Liver (tissue), 9 donors: ENCODE results near the gene C12orf57. TPM values are rescaled to one million over a fixed set of nuclear protein-coding genes. Genes with fewer than 3 reads are reported as not detected.

Source experiments
- DNase-seq: peaks from one replicate; pipeline ENCODE4 v3.0.0-alpha.2; 2017; ENCODE audit warnings: low spot score
- H3K27ac ChIP-seq, 2 donors: one replicate each; pipeline ENCODE4 v1.7.0; 2013; ENCODE audit warnings: inconsistent platforms in 2 of 2, low read length in 2 of 2, control low read depth in 1 of 2, low read depth in 1 of 2, mild to moderate bottlenecking in 1 of 2
- H3K27me3 ChIP-seq, 4 donors: one replicate each; pipeline versions ENCODE4 v1.6.1 to v1.7.0; 2013; ENCODE audit warnings: low read length in 3 of 4, inconsistent platforms in 1 of 4, mild to moderate bottlenecking in 1 of 4, moderate library complexity in 1 of 4; ENCODE audit not compliant: control insufficient read depth in 4 of 4, insufficient read depth in 4 of 4
- H3K36me3 ChIP-seq, 4 donors: one replicate each; pipeline versions ENCODE4 v1.6.1 to v1.7.0; 2013; ENCODE audit warnings: low read length in 3 of 4, mild to moderate bottlenecking in 3 of 4, low read depth in 1 of 4, moderate library complexity in 1 of 4; ENCODE audit not compliant: control insufficient read depth in 4 of 4, insufficient read depth in 3 of 4
- H3K4me1 ChIP-seq, 4 donors: one replicate each; pipeline versions ENCODE4 v1.6.1 to v1.7.0; 2013; ENCODE audit warnings: low read length in 3 of 4, mild to moderate bottlenecking in 3 of 4, moderate library complexity in 1 of 4; ENCODE audit not compliant: control insufficient read depth in 4 of 4, insufficient read depth in 4 of 4
- H3K4me3 ChIP-seq, 3 donors: one replicate each; pipeline versions ENCODE4 v1.6.1 to v1.7.0; 2013; ENCODE audit warnings: low read length in 3 of 3, control low read depth in 1 of 3, low read depth in 1 of 3, mild to moderate bottlenecking in 1 of 3
- H3K9ac ChIP-seq, 2 donors: one replicate each; pipeline ENCODE4 v1.7.0; 2013; ENCODE audit warnings: low read length in 2 of 2, mild to moderate bottlenecking in 2 of 2, moderate library complexity in 2 of 2, control low read depth in 1 of 2, low read depth in 1 of 2
- H3K9me3 ChIP-seq, 4 donors: one replicate each; pipeline versions ENCODE4 v1.6.1 to v1.7.0; 2013; ENCODE audit warnings: low read length in 3 of 4; ENCODE audit not compliant: control insufficient read depth in 4 of 4
- ATF3 ChIP-seq: IDR thresholded peaks from 2 replicates; pipeline ENCODE4 v1.6.1; 2016; ENCODE audit warnings: antibody characterized with exemption
- CTCF ChIP-seq: fragments of 150-350 bp; IDR thresholded peaks from 2 replicates; pipeline ENCODE4 v1.5.1; 2017; ENCODE audit warnings: improper control_type of control experiment, low read depth, low read length; ENCODE audit not compliant: missing input control
- EGR1 ChIP-seq, 2 donors: IDR thresholded peaks; 2 replicates each; pipeline ENCODE4 v1.6.1; 2016 to 2018; ENCODE audit warnings: antibody characterized with exemption in 2 of 2, low read depth in 2 of 2
- FOXA1 ChIP-seq: IDR thresholded peaks from 2 replicates; pipeline ENCODE4 v1.6.1; 2016; ENCODE audit warnings: antibody characterized with exemption
- FOXA2 ChIP-seq: IDR thresholded peaks from 2 replicates; pipeline ENCODE4 v1.6.1; 2016; ENCODE audit warnings: antibody characterized with exemption
- GABPA ChIP-seq, 2 donors: IDR thresholded peaks in 1 of 2; conservative IDR thresholded peaks in 1 of 2; 2 replicates each; pipeline ENCODE4 v1.6.1; 2016; ENCODE audit warnings: antibody characterized with exemption in 2 of 2, mild to moderate bottlenecking in 1 of 2, moderate library complexity in 1 of 2
- HNF4A ChIP-seq, 2 donors: conservative IDR thresholded peaks; 2 replicates each; pipeline ENCODE4 v1.6.1; 2016; ENCODE audit warnings: antibody characterized with exemption in 2 of 2, mild to moderate bottlenecking in 2 of 2
- HNF4G ChIP-seq: IDR thresholded peaks from 2 replicates; pipeline ENCODE4 v1.6.1; 2016; ENCODE audit warnings: antibody characterized with exemption
- JUND ChIP-seq, 2 donors: IDR thresholded peaks; 2 replicates each; pipeline ENCODE4 v1.6.1; 2016; ENCODE audit warnings: antibody characterized with exemption in 2 of 2
- MAX ChIP-seq: IDR thresholded peaks from 2 replicates; pipeline ENCODE4 v1.6.1; 2016; ENCODE audit warnings: antibody characterized with exemption
- NR2F2 ChIP-seq: IDR thresholded peaks from 2 replicates; pipeline ENCODE4 v1.6.1; 2016; ENCODE audit warnings: antibody characterized with exemption
- RAD21 ChIP-seq, 2 donors: IDR thresholded peaks; 2 replicates each; pipeline ENCODE4 v1.6.1; 2016; ENCODE audit warnings: antibody characterized with exemption in 2 of 2, mild to moderate bottlenecking in 2 of 2
- REST ChIP-seq: IDR thresholded peaks from 2 replicates; pipeline ENCODE4 v1.6.1; 2016; ENCODE audit warnings: antibody characterized with exemption, mild to moderate bottlenecking
- RXRA ChIP-seq, 2 donors: IDR thresholded peaks; 2 replicates each; pipeline ENCODE4 v1.6.1; 2017 to 2018; ENCODE audit warnings: antibody characterized with exemption in 2 of 2, mild to moderate bottlenecking in 1 of 2
- SP1 ChIP-seq: IDR thresholded peaks from 2 replicates; pipeline ENCODE4 v1.6.1; 2018; ENCODE audit warnings: antibody characterized with exemption, mild to moderate bottlenecking
- TAF1 ChIP-seq: conservative IDR thresholded peaks from 2 replicates; pipeline ENCODE4 v1.6.1; 2016; ENCODE audit warnings: antibody characterized with exemption, mild to moderate bottlenecking
- YY1 ChIP-seq: IDR thresholded peaks from 2 replicates; pipeline ENCODE4 v1.6.1; 2016; ENCODE audit warnings: antibody characterized with exemption, mild to moderate bottlenecking
- ZBTB33 ChIP-seq: IDR thresholded peaks from 2 replicates; pipeline ENCODE4 v1.6.1; 2016; ENCODE audit warnings: antibody characterized with exemption
- whole genome bisulfite sequencing: extraction: QIAGEN DNeasy Blood & Tissue Kit; methylation state at CpG from one replicate; pipeline ENCODE4 v1.1.7; 2013; 5-methylcytosine and 5-hydroxymethylcytosine counted together
- polyA plus RNA-seq, 2 donors: library from polyadenylated mRNA; stranded (reverse) in 1 of 2; unstranded in 1 of 2; fragments of 200-250 nt in 1 of 2; fragments of >200 nt in 1 of 2; fragmentation: Nextera tagmentation in 1 of 2; extraction: Ambion mirVana in 1 of 2; gene quantifications; one replicate each; pipeline versions ENCODE4 v1.2.1 to v1.2.3, GENCODE V29; 2013 to 2015
- total RNA-seq, 2 donors: library from RNA; depleted of rRNA; stranded (reverse); fragments of >200 nt; gene quantifications; one replicate each; pipeline ENCODE4 v1.2.3, GENCODE V29; 2014
- donor health status: healthy.
- donor health status: healthy.
- donor health status: healthy.
- donor health status: healthy.
- donor health status: healthy.

Gene C12orf57
- total and polyA plus RNA-seq, 4 donors: 49.2 to 193 (median 65.7) TPM

- Histone ChIP-seq H3K27ac (no peak overlapping the region), H3K9me3 (no peaks in the 10 kb centered on the region), H3K27me3 (peaks cover 0 to 6% (median 0%) of the 10 kb centered on the region in 4 donors), H3K4me1 (peaks cover 3 to 13% (median 6%) of the 10 kb centered on the region in 4 donors), H3K9ac (no peak overlapping the region), H3K4me3 (no peak overlapping the region), H3K36me3 (no peaks in the 10 kb centered on the region)
- 90% methylated on average over 14 of the region's 14 CpGs for WGBS
- TF ChIP-seq ATF3 (no peak), HNF4G (no peak), REST (no peak), CTCF (no peak), TAF1 (no peak), FOXA2 (no peak), GABPA (IDR thresholded peaks at IDR 0.05 in 1 of 2, conservative IDR thresholded peaks at IDR 0.05 in 1 of 2) (no peak), JUND (IDR thresholded peaks at IDR 0.05) (no peak), RAD21 (IDR thresholded peaks at IDR 0.05) (no peak), FOXA1 (no peak), MAX (no peak), YY1 (no peak), HNF4A (conservative IDR thresholded peaks at IDR 0.05) (no peak), SP1 (no peak), ZBTB33 (no peak), EGR1 (IDR thresholded peaks at IDR 0.05; ENCODE audit: low read depth in 2 of 2) (no peak), NR2F2 (no peak), RXRA (IDR thresholded peaks at IDR 0.05) (no peak)
- DNase-seq: no peak
Observed at GRCh38 chr12:6917491-6918231, 26.2 kb upstream of the C12orf57 start.
